ENCODE data around the gene RBKS.

DNA sequence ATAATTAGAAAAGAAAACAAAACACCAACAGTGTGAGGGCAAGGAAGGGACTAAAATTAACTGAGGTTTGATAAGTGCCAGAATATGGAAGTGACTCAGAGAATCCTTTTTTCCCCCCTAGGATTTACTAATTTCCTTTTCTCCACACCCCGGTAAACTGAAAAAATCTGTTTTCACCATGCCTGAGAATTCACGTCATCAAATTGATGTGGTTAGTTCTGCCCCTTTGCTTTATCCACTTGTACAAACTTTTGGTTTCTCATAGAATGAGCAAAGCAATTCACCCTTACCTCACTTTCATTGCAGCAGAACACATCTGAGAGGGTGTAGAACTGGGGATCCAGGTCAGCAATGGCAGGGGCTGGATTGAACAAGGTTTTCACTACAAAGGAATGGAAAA, 57.8 kb downstream of the RBKS start:
- TF ChIP-seq POLR2A (IDR thresholded peaks at IDR 0.05), result no peak
- TF ChIP-seq, protein P1, sequence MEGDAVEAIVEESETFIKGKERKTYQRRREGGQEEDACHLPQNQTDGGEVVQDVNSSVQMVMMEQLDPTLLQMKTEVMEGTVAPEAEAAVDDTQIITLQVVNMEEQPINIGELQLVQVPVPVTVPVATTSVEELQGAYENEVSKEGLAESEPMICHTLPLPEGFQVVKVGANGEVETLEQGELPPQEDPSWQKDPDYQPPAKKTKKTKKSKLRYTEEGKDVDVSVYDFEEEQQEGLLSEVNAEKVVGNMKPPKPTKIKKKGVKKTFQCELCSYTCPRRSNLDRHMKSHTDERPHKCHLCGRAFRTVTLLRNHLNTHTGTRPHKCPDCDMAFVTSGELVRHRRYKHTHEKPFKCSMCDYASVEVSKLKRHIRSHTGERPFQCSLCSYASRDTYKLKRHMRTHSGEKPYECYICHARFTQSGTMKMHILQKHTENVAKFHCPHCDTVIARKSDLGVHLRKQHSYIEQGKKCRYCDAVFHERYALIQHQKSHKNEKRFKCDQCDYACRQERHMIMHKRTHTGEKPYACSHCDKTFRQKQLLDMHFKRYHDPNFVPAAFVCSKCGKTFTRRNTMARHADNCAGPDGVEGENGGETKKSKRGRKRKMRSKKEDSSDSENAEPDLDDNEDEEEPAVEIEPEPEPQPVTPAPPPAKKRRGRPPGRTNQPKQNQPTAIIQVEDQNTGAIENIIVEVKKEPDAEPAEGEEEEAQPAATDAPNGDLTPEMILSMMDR (IDR thresholded peaks at IDR 0.05), result no peak
